GM19463 (cell line): ENCODE measurements around the gene FAM161B.
"Not testable (repeated sequence)": the region's sequence is repeated elsewhere in the genome, so short reads cannot be mapped to it uniquely, and the experiment has no call there.

ENCODE experiments used
- ATAC-seq: cut with Tn5 transposase; IDR thresholded peaks from one replicate; pipeline ENCODE4 v1.9.1; 2021; ENCODE audit warnings: mild to moderate bottlenecking, moderate library complexity; ENCODE audit not compliant: unreplicated experiment

The FAM161B gene, protein sequence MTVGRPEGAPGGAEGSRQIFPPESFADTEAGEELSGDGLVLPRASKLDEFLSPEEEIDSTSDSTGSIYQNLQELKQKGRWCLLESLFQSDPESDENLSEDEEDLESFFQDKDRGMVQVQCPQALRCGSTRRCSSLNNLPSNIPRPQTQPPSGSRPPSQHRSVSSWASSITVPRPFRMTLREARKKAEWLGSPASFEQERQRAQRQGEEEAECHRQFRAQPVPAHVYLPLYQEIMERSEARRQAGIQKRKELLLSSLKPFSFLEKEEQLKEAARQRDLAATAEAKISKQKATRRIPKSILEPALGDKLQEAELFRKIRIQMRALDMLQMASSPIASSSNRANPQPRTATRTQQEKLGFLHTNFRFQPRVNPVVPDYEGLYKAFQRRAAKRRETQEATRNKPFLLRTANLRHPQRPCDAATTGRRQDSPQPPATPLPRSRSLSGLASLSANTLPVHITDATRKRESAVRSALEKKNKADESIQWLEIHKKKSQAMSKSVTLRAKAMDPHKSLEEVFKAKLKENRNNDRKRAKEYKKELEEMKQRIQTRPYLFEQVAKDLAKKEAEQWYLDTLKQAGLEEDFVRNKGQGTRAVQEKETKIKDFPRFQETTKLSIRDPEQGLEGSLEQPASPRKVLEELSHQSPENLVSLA

DNA sequence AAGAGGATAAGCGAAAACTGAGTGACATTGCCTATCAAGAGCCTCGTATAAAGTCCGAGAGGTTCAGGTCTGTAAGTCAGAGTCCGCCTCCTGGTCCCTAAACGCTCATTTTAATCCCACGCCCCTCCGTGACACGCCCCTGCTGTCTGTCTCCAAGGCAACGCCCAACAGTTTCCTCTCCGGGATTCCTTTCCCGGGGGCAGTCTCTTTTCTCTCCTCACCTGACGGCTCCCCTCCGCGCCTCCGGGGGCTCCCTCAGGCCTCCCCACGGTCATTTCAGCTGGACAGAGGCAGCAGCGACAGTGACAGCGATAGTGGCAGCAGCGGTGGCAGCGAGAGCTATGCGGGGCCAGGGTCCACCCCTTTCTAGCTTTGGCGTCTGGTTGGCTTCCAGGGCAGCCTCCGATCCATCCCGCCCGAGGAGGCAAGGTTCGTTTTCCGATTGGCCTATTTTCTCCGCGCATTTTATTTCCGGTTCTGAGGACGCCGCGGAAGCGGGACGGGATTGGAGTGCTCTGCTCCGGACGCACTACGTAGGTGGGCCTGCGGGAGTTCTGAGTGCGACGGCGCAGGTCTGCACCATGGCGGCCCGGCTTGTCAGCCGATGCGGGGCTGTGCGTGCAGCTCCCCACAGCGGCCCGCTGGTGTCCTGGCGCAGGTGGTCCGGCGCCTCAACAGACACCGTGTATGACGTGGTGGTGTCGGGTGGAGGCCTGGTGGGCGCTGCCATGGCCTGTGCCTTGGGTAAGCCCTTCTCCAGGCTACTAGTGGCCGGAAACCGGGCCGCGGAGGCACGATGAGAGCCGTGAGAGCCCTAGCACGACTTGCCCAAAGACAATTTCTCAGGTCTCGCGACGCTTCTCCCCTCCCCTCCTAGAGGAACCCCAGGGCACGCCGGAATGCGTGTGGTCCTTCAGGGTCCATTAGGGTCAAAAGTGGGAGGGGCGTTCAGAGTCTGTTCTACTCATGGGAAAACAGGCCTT lies at the start of gene FAM161B, which contains the start of gene COQ6:
Gene FAM161B (minus strand): TSS at position 343 of the 983 bp plus-strand sequence. CDS start 68 bp downstream, at position 275.
Gene COQ6 (plus strand): TSS at position 551 of the 983 bp plus-strand sequence. CDS start 31 bp downstream, at position 582.
- peak; percentile 90 for ATAC-seq

DNA sequence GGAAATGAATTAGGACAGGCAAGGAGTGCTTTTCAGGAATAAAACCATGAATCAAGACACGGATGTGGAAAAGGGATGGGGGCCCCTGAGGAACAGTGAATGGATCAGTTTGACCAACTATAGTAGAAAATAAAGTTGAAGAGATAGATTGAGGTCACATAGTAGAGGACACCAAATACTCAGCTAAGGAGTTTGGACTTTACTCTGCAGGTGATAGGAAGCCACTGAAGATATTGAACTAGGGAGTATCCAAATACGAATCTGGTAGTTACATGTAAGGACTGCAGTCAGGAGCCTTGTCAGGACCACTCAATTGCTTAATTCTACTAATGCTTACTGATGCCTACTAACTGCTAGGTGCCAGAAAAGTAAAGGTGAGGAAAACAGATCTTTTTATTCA lies 48.8 kb upstream of the FAM161B start:
- ATAC-seq: no peak

DNA sequence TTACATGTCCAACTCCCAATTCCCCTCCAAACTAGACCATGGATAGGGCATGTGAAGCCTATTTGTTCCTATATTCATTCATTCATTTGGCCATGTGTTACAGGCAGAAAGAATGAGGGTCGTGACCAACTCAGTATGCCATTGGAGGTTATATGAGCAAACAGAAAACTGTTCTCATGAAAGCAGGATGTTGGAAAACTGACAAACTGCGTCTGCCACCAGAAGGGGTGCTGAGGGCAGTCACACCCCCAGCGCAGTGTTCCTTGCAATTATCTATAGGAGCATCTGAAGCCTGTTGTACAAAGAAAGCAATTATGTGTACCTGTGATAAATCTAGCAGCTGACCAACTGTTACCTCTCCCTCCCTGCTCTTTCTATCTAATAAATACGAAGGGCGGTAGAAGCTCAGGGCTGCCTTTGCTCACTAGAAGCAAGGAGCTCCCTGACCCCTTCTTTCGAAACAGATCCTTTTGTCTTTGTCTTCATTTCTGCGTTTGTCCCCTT lies 48.1 kb upstream of the FAM161B start:
- no peak for ATAC-seq

DNA sequence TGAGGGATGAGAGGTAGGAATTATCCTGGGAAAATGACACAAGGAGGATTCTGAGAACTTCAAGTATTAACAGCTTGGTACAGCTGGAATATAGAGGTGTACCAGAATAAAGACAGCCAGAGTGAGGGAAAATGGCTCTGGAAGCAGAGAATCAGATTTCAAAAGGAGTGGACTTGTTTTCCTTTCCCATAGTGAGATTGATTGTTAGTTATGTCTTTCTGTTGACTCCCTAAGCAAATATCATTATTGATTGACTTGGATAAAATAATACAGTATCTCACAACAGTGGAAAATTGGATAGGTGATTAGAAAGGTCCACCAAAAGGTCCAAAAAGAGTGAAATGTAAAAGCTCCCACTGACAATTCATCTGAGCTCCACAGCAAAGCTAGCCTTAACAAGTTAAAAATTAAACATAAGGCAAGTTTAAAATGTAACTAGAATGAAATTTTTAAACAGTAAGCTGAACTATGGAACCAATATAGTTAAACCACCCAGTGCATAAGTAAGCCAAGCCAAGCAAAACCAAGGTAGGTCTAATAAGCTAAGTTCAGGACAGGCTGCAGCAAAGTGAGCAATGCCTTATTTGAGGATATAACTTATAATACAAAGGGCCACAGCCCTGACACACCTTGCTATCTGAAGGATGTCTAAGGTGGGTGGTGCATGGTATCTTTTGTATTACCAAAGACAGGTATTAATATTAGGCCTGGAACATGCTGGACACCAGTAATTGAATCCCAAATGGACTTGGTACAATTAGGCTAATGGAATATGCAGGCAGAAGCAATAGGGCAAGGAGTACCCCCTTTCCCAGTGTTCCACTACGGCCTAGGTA lies 47.4 kb upstream of the FAM161B start:
- no peak for ATAC-seq

DNA sequence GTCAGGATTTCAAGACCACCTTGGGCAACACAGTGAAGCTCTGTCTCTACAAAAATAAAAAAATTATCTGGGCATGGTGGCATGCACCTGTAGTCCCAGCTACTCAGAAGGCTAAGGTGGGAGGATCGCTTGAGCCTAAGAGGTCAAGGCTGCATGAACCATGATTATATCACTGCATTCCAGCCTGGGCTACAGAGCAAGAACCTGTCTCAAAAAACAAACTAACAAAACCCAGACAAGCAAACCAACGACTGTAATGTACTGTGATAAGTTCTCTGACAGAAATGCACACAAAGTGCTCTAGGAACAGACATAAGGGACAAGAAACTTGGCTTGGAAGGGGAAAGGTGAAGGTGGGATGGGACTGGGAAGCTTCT lies 46.8 kb upstream of the FAM161B start:
- no peak for ATAC-seq

DNA sequence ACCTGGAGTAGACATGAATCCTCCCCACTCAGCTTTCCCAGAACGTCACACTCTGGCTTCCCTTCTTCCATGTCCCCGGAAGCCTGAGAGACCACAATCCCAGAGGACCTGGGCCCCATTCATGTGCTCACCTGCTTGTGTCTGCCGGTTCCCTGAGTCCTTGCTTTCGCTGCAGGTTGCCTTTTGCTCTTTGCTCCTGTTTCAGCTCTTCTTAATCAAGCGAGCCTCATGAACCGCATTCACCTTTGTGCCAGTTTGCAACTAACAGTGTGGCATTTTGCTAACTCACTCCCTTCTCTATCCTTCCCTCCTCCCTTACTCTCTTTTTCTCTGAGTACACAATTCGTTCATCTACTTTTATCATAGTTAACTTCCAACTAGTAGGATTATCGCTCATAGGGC lies 46.1 kb upstream of the FAM161B start:
- no peak for ATAC-seq

DNA sequence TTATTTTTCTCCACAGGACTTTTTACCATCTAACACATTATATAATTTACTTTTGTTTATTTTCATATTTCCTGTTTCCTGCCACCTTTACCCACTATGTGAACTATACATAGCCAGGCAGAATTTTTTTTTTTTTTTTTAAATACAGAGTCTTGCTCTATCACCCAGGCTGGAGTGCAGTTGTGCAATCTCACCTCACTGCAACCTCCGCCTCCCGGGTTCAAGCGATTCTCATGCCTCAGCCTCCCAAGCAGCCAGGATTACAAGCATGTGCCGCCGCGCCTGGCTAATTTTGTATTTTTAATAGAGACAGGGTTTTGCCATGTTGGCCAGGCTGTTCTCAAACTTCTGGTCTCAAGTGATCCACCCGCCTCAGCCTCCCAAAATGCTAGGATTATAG lies 45.0 kb upstream of the FAM161B start:
- not testable (repeated sequence) for ATAC-seq

DNA sequence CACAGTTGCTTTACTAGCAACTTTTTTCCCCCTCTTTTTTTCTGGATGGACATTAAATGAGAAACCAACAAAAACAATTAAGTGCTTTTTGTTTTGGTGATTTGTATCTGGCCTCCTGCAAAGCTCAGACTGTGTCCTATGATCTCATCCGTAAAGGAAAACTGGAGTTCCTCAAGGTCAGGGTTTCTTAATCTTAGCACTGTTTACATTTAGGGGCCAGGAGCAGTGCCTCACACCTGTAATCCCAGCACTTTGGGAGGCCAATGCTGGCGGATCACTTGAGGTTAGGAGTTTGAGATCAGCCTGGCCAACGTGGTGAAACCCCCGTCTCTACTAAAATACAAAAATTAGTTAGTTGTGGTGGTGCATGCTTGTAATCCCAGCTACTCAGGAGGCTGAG lies 41.2 kb upstream of the FAM161B start:
- no peak for ATAC-seq

DNA sequence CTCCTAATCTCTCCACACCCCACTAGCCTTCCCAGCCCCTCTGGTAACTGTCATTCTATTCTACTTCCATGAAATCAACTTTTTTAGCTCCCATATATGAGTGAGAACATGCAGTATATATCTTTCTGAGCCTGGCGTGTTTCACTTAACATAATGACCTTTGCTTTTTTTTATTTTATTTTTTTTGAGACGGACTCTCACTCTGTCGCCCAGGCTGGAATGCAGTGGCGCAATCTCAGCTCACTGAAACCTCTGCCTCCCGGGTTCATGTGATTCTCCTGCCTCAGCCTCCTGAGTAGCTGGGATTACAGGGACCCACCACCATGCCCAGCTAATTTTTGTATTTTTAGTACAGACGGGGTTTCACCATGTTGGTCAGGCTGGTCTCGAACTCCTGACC lies 38.8 kb upstream of the FAM161B start:
- not testable (repeated sequence) for ATAC-seq

DNA sequence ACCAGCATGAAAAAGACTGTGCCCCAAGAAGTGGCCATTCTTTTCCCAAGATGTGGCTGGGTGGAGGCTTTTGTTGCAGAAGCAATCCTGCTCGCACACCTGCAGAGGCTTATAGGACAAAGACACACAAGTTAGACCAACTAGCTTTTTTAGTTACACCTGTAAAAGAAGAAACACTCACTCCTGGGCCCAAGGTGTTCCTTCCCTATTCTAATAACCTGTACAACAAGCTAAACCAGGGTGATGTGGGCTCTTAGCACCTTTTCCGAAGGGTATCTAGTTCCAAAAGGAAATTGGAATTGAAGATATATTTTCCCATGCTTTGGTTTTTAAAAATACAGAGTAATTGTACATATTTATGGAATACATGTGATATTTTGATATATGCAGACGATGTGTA lies 38.2 kb upstream of the FAM161B start:
- ATAC-seq: no peak

DNA sequence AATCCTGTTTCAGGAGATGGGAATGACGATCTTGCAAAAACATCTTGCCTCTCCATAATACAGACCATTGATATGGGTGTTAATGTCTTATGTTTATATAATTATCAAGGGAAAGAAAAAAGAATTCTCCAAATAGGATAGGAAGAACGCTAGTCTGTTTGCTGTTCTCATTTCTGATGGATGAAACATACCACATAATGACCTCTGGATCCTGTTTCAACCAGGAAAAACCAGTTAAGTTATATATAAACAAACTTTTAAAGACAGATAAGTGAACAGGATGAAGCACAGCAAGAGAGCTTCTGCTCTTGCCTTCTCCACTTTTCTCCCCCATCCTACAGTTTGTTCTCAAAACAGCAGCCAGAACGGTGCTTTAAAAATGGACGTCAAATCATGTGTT lies 28.0 kb upstream of the FAM161B start:
- no peak for ATAC-seq

DNA sequence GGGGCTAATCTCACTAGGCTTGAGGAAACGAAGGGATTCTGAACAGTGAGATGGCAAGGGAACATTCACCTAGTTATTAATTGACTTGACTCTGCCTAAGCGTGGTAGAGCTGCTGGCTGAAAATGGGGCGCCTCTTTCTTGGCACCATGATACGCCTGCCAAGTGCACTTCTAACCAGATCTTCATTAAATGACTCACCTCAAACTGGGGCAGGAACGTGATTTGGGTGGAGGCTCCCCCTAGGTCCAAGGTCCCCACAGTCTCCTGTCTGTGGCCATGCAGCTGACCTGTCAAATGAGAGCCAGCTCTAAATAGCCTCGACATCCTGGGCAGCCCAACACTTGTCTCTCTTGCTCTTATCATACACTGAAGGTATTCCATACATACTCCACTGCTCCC lies 26.2 kb upstream of the FAM161B start:
- ATAC-seq: no peak

DNA sequence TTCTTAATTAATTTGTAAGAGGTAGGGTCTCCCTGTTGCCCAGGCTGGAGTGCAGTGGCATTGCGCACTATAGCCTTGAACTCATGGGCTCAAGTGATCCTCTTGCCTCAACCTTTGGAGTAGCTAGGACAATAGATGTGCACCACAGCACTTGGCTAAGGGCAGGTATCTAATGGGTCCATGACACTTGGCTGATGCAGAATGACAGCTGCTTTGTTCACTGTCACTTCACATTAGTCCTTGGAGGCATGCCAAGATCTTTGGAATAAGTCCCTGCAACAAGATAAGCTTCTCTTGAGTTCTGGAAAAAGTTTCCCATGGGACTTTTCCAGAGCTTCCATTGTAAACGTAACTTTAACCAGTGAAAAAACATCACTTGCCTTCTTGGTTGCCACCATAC lies 23.6 kb upstream of the FAM161B start:
- no peak for ATAC-seq

DNA sequence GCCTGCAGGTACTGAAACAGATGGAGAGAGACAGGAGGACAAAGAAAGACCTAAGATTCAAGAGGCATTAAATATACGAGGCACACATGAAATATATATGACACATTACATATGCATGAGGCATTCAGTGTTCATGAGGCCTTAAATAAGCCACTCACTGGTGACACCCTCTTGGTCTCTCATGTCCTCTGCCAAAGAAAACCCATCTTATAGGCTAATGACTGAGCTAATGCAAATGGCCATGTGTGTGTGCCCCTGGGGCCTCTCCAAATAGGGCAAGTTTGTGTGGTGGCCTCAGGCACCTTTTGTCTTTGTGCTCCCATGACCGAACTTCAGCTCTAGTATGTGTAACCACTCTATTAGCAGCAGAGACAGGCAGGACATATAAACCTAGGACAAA lies 19.0 kb upstream of the FAM161B start:
- no peak for ATAC-seq

DNA sequence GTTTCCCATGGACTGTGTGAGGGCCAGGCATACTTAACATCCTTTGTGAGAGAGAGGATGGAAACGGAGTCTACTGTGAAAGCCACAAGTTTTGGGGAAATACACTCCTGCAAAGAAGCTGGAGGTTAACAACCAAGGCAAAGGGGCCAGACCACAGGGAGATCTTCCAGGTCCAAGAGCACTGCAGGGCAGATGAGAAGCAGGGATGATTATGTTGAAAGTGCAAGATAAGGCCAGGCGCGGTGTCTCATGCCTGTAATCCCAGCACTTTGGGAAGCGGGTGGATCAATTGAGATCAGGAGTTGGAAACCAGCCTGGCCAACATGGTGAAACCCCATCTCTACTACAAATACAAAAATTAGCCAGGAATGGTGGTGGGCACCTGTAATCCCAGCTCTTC lies 15.3 kb upstream of the FAM161B start:
- ATAC-seq: no peak

DNA sequence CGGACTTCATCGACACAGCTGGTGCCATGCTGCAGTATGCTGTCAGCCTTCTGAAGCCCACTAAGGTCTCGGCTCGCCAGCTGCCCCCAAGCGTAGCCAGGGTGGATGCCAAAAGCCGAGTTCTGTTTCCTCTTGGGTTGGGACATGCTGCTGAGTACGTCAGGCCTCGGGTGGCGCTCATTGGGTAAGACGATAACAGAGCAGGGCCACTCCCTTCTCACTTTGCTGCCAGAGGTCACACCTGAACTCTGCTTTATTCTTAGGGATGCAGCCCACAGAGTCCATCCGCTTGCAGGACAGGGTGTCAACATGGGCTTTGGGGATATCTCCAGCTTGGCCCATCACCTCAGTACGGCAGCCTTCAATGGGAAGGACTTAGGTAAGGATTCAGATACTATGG lies 11.3 kb upstream of the FAM161B start:
- no peak for ATAC-seq

DNA sequence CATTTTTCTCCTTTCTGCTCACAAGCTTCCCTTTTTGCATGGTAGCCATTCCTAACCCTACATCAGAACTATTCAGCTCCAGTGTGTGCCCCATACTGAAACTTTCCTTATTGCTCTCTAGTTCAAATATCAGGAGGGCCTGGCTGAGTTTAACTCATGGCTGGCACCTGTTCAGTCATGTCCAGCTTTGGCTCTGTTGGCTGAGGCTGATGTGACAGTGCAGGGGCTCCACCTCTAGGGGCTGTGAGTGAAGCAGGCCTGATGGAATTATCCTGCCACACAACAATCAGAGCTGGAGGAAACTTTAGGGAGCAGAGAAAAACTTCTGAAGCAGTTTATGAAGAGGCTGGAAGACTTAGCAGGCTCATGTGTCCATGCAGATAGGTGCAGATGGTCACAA lies 8.7 kb upstream of the FAM161B start:
- ATAC-seq: no peak

DNA sequence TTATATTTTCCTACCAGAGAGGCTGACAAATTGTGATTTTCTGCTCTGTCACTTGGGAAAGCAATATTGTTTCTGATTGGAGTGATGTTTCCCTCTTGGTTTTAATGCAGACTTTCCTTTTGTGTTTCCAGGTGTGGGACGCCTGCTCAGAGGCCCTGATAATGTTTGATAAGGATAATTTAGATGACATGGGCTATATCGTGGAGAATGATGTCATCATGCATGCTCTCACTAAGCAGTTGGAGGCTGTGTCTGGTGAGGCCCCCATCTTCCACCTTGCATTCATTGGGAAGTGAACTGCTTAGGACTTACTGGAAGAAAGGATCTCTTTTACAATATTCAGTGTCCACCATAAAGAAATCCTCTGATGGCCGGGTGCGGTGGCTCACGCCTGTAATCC lies 5.8 kb upstream of the FAM161B start:
- no peak for ATAC-seq

DNA sequence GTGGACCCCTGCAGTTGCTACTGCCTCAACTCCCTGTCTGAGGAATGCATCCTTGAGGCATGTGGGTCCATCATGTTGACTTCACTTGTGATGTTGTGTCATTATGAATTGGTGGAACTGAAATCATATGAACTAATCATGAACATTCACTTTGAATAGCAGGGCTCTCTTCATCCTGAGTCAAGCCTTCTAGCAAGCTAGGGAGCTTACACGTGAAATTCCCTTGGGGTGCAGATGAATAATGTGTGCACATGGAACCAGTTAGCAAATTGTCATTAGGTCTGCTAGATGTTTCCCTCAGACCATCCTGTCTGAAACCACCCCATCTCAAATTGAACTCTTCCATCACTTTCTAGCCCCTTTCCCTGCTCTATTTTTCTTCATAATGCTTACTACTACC lies 3.8 kb upstream of the FAM161B start:
- no peak for ATAC-seq

DNA sequence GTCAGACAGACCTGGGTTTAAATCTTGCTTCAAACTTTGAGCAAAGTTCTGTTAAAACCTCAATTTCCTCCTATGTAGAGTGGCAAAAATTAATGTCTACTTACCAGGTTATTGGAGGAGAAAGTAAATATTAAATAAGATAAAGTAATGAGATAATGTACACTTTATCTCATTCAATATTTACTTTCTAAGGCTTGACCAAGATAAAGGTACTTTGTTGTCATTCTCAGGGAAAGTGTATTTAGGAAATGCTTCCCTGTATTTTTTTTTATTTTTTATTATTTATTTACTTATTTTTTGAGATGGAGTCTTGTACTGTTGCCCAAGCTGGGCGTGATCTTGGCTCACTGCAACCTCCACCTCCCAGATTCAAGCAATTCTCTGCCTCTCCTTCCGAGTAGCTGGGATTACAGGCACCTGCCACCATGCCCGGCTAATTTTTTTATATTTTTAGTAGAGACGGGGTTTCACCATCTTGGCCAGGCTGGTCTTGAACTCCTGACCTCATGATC lies 4.7 kb downstream of the FAM161B start:
- ATAC-seq: no peak
